CD4-positive, alpha-beta T cell treated with Interleukin-21 for 1 hour (primary cell): ENCODE measurements around the gene SLC9C2.
"Not testable (repeated sequence)": the region's sequence is repeated elsewhere in the genome, so short reads cannot be mapped to it uniquely, and the experiment has no call there.

Experiments
- DNase-seq: peaks from one replicate; pipeline ENCODE4 v3.0.0-alpha.2; 2020

SLC9C2 gene

DNA sequence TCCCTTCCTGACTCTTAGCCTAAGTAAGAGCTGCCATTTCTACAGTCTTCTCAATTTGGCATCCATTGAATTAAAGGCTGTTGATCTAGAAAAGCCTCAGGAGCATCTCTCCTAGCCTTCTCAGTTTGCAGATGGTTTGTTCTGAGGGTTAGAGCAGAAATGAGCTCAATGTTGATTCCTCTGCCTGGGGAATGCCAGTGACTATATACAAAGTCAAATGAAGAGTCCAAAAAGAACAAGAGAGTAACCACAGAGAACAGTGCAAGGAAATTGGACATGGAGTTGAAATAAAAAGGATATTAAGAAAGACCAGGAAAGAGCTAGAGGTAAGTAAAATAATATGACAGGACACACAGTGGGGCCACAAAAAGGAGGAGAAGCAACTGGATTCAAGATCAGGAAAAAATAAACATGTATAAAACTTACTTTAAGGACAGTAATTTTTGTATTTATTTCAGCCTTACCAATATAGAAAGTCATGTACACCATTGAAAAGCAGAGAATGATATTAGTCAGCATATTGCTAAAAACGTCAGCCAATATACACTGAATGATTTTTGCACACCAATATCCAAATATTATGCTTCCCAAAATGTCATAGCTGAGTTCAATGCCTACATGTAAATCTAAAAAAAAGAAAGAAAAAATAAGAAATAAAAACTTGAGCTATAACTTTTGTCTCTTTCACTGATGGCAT lies 21.3 kb downstream of the SLC9C2 start:
- DNase-seq, result no peak

DNA sequence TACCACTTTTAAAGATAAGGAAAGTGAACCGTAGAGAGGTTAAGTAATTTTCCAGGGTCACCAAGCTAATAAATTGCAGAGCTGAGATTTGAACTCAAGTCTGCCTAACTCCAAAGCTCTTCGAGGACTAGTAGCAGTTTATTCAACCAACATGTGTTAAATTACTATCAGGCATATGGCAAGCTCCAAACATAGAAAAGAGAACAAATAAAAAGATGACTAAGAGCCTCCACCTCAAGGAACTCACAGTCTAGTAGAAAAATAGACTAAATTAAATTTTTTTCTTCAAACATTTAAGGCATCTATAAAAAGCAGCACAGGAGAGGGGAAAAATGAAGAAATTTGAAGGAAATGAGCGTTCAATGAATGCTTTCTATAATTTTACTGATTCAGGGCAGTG lies 22.2 kb downstream of the SLC9C2 start:
- no peak for DNase-seq

- no peak for DNase-seq
Observed at GRCh38 chr1:173580071-173580470, 22.8 kb downstream of the SLC9C2 start.

GRCh38 chr1:173573596-173573995 lies 29.3 kb downstream of the SLC9C2 start:
- DNase-seq, result no peak

GRCh38 chr1:173572201-173572873 lies 30.5 kb downstream of the SLC9C2 start:
- no peak for DNase-seq

GRCh38 chr1:173570370-173571007 lies 32.4 kb downstream of the SLC9C2 start:
- no peak for DNase-seq

DNA sequence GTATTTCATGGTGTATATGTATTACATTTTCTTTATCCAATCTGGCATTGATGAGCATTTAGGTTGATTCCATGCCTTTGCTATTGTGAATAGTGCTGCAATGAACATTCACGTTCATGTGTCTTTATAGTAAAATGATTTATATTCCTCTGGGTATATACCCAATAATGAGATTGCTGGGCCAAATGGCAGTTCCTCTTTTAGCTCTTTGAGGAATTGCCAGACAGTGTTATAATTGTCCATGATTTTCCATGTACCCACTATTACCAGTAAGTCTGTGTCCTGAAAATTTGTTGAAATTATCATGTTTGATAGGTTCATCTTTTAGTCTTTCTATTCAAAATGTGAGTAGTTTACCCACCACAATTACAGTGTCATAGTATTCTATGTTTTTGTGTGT lies 34.4 kb downstream of the SLC9C2 start:
- no peak for DNase-seq

DNA sequence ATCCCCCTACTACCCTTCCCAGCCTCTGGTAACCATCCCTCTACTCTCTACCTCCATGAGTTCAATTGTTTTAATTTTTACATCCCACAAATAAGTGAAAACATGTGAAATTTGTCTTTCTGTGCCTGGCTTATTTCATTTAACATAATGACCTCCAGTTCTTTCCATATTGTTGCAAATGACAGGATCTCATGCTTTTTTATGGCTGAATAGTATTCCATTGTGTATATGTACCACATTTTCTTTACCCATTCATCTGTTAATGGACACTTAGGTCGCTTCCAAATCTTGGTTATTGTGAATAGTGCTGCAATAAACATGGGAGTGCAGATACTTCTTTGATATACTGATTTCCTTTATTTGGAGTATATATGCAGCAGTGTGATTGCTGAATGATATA lies 39.0 kb downstream of the SLC9C2 start:
- not testable (repeated sequence) for DNase-seq

- DNase-seq, result no peak
Observed at GRCh38 chr1:173562813-173563212, 40.1 kb downstream of the SLC9C2 start.

DNA sequence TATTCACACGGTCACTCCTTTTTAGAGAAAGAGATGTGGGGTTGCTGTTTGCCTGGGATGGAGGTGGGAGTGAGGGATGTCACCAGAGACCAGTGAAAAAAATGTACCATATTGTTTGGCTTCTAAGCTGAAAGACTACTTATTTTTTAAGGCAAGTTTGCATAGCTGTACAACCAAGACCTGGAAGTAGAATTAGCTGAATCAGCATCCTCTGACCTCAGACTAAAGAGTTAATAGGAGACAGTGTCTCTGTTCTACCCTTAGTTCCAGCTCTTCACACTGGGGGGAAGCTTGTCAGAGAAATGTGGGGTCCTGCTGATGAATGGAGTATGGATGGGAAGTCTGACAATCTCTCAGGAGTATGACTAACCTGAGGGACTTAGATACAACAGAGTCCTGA lies 41.6 kb downstream of the SLC9C2 start:
- no peak for DNase-seq

DNA sequence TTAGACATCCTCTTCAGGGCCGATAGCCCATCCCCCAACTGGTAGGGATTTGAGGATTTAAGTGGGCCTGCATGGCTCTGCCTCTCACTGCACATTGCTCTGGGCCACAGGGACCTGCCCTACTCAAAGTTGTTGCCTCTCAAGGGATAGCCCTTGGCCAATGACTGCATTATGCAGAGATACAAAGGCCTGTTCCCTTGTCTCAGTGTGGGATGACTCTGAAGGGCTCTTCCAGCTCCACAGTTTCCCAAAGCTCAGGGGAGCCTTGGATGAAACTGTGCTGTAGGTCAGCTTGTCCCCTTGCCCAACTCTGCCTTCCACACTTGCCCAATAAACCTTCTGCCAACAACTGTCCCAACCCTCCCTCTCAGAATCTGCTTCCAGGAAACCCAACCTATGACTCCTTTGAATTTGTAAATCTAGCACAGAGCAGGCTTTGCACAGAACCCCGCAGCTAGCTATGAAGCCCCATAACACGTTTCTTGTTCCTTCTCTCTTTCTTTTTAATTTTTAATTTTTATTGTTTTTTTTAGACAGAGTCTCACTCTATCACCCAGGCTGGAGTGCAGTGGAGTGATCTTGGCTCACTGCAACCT lies 42.5 kb downstream of the SLC9C2 start:
- DNase-seq, result no peak

DNA sequence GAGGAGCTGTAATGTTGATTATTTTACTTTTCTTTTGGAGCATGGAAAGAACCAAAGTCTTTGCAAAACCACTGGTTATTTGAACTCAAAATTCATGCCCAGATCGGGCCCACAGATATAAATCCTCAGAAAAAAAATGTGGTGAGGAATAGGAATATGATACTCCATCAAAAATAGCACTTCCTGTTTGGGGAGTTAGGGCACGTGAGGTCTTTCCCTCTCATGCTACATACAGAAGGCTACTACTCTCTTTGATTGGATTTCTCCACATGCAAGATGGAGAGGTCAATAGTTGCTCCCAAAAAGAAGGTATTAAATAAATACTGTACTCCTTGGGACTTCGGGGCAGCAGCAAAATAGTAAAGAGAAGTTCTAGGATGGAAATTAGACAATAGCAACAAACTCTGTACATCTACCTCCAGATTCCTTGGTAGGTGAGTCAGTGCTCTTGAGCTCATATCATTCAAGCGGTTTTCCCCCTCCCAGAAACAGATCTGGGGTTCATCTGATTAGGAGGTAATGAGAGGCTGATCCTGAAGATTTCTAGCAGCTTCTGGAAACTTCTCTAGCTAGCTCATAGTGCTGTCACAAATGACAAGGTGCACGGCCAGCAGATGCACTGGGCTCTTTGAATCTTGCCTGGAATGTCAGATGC lies 47.1 kb downstream of the SLC9C2 start:
- DNase-seq, result no peak

GRCh38 chr1:173554541-173555250 lies 48.2 kb downstream of the SLC9C2 start:
- DNase-seq, result no peak

GRCh38 chr1:173554089-173554488 lies 48.8 kb downstream of the SLC9C2 start:
- DNase-seq, result no peak

GRCh38 chr1:173553312-173553711 lies 49.6 kb downstream of the SLC9C2 start:
- no peak for DNase-seq

GRCh38 chr1:173551699-173552098 lies 51.2 kb downstream of the SLC9C2 start:
- DNase-seq, result no peak

DNA sequence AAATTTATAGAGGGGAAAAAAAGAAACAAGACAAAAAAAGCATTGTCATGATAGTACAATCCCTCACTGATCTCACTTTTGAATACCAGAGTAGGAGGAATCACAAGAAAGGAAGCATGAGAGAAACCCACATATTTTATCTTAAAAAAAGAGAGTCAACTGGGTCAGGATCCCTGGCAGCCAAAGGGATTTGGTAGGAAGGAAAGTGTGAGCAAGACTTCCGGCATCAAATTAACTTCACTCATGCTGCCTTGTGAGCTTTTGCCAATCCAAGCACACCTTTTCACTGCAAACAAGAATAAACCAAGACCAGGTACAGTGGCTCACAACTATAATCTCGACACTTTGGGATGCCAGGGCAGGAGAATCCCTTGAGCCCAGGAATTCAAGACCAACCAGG lies 53.1 kb downstream of the SLC9C2 start:
- DNase-seq, result no peak

GRCh38 chr1:173545688-173546087 lies 57.2 kb downstream of the SLC9C2 start:
- DNase-seq, result no peak

DNA sequence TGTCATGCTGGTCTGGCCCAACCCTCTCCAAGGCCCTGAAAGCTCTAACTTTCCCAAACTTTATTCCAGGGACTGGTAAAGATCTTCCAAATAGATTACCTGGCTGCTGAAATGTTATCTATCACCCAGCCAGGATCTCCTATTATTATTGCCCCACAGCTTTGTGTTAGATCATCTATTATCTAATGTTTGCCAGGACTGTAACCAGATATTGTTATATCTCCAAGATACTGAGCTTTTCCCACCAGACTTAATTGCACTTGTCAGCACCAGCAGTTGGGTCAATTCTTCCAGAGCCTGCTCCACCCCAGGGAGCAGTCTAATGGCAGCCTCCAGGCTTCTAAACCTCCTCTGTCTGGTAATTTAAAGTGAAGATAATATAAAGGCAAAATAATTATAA lies 66.6 kb downstream of the SLC9C2 start:
- DNase-seq, result no peak

GRCh38 chr1:173532237-173532636 lies 70.6 kb downstream of the SLC9C2 start:
- DNase-seq, result peak; percentile 22

DNA sequence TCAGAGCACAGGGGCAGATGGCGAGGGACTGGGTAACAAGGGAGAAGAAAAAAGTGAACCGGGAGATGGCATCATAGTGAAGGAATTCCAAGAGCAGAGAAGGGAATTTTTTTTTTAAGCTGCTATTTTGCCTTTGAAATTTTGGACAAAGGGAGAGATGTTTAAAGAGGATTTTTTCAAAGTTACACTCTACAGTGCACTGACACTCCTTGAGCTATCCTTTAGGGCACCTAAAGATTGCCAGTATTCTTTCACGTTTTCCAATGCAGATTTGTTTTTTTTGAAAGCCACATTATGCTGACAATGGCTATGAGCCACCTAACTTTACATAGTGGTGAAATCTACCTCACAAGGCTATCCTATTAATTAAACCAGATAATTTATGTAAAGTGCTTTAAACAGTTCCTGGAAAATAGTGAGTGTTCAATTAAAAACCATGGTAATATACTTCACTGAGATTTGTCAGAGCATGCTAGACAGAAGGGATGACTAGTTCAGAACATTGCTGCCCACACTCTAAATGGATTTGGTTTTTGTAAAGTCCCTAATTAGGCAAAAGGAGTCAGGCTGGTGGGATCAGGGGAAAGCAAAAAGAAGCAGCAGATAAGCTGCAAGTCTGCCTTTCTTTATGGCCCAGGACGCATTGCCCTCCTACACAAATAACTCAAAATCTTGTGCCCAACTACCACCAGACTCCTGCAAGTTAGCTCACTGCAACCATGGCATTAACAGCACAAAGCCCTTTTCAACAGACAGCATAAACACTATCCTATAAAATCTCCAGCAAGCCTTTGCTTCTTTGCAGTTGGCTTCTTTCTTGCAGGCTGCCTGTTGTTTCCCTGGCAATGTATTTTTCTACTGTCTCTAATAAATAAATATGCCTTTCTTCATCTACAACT lies 71.8 kb downstream of the SLC9C2 start:
- no peak for DNase-seq

GRCh38 chr1:173529106-173529505 lies 73.8 kb downstream of the SLC9C2 start:
- DNase-seq, result no peak
